HG03354 (cell line): ENCODE measurements around the gene GABRB1.
"Not testable (repeated sequence)": the region's sequence is repeated elsewhere in the genome, so short reads cannot be mapped to it uniquely, and the experiment has no call there.

Experiments
- ATAC-seq: cut with Tn5 transposase; IDR thresholded peaks from one replicate; pipeline ENCODE4 v1.9.1; 2021; ENCODE audit warnings: mild to moderate bottlenecking; ENCODE audit not compliant: unreplicated experiment, poor library complexity, severe bottlenecking

GABRB1 gene

GRCh38 chr4:47368211-47368610, 336.8 kb downstream of the GABRB1 start:
- no peak for ATAC-seq

DNA sequence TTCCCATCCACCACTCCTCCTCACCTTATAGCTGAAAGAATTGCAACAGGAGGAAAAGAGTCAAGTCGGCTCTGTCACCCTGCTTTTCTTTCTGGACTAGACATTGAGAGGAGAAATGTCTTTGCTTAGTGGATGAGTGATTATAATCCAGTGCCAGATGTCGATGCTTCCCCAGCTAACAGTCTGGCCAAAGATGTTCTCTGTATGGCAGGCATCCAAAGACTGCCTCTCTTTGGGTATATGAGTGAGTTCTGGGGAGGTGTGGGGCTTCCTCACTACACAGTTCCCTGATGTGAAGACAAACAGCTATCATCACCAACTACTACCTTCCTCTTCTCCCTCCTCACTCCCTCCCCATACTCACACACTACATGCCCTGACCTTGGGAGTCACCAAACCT, 341.2 kb downstream of the GABRB1 start:
- ATAC-seq: peak; percentile 13

- peak; percentile 73 for ATAC-seq
These were observed 341.8 kb downstream of the GABRB1 start for GRCh38 chr4:47373174-47373573.

- ATAC-seq: no peak
These were observed 342.3 kb downstream of the GABRB1 start for GRCh38 chr4:47373709-47374108.

- ATAC-seq: no peak
These were observed 343.1 kb downstream of the GABRB1 start for GRCh38 chr4:47374477-47374876.

DNA sequence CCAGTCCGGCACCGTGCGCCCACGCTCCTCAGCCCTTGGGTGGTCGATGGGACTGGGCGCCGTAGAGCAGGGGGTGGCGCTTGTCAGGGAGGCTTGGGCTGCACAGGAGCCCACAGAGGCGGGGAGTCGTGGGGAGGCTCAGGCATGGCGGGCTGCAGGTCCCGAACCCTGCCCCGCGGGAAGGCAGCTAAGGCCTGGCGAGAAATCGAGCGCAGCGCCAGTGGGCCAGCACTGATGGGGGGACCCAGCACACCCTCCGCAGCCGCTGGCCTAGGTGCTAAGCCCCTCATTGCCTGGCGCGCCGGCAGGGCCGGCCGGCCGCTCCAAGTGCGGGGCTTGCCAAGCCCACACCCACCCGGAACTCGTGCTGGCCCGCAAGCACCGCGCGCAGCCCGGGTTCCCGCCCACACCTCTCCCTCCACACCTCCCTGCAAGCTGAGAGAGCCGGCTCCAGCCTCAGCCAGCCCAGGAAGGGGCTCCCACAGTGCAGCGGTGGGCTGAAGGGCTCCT, 346.7 kb downstream of the GABRB1 start:
- ATAC-seq: not testable (repeated sequence)

- ATAC-seq: no peak
These were observed 349.8 kb downstream of the GABRB1 start for GRCh38 chr4:47381172-47381571.

- ATAC-seq: no peak
These were observed 351.5 kb downstream of the GABRB1 start for GRCh38 chr4:47382846-47383360.

- no peak for ATAC-seq
These were observed 352.6 kb downstream of the GABRB1 start for GRCh38 chr4:47383829-47384427.

GRCh38 chr4:47386146-47386545, 354.8 kb downstream of the GABRB1 start:
- ATAC-seq: no peak

DNA sequence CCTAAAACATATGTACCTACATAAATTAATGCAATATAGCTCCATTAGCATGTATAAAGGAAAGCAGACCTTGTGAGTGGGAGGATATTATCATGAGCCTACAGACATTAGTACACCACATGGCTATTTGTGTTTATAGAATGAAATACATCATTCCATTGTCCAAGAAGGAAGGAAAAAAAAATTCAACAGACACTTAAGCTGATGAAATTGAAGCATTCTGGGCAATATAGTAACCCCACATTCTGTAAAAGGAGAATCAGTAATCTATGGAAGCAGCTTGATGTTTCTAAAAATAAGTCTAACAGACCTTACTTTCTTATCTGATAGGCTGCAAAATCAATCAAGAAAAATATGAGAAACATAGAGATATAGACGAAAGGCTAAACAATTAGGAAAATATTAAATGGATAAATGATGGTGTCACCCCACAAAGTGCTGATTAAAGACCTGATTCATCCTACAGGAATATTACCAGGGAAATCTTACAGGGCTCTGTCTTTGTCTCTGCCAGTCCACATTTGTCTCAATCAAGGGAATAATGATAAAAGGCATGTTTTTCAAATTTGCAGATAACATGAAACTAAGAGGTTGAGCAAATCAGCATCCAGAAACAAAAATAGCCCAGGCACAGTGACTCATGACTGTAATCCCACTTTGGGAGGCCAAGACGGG, 355.3 kb downstream of the GABRB1 start:
- no peak for ATAC-seq

GRCh38 chr4:47390428-47391125, 359.2 kb downstream of the GABRB1 start:
- ATAC-seq: no peak

GRCh38 chr4:47391256-47391655, 359.9 kb downstream of the GABRB1 start:
- ATAC-seq: peak; percentile 75

GRCh38 chr4:47406408-47406807, 375.0 kb downstream of the GABRB1 start:
- no peak for ATAC-seq

- ATAC-seq: no peak
These were observed 378.9 kb downstream of the GABRB1 start for GRCh38 chr4:47410271-47410670.

DNA sequence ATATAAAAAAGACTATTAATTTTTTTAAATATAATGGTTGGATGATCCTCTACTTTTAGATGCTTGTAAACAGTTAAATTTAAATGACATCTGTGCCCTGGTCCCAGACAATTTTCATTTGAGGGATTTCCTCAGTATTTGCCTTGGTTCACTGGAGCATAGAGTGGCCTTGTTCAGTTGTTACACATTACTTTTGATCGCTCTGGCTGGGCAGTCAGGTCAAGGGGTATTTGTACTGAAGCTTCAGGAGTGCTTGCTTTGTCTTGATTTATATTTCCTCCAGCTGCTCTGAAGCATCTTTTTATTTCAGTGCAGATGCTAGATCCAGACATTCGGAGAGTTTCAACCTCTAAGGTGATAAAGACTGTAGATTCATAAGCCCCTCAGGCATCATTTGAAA, 382.2 kb downstream of the GABRB1 start:
- peak; percentile 75 for ATAC-seq

DNA sequence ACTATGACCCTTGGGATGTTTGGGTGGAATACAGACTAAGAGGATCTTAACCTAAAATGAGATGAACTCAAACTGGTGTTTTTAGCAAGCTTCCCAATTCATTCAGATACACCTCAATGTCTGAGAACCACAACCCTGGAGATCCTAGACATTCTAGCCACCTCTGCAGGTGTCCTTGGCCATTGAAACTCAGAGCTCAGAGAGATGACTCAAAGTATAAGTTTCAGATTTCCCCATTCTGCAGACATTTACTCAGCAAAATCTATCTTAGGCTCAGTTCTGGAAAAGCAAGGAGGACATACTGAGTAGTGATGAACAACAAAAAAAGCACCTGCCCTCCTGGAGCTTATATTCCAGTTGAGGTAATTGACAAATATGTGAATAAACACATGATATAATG, 384.4 kb downstream of the GABRB1 start:
- ATAC-seq: peak; percentile 67

DNA sequence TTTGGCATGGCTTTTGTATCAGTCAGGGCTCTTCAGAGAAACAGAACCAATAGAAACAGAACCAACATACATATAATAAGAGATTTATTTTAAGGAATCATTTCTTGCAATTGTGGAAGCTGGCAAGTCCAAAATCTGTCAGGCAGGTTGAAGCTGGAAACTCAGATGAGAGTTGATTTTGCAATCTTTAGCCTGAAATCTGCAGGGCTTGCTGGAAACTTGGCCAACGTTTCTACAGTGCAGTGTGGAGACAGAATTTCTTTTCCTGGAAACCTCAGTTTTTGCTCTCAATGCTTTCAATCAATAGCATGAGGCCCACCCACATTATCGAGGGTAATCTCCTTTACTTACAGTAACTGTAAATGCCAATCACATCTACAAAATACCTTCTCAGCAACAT, 386.8 kb downstream of the GABRB1 start:
- ATAC-seq: no peak

GRCh38 chr4:47419296-47419695, 387.9 kb downstream of the GABRB1 start:
- no peak for ATAC-seq

- ATAC-seq: no peak
These were observed 394.3 kb downstream of the GABRB1 start for GRCh38 chr4:47425628-47426027.

DNA sequence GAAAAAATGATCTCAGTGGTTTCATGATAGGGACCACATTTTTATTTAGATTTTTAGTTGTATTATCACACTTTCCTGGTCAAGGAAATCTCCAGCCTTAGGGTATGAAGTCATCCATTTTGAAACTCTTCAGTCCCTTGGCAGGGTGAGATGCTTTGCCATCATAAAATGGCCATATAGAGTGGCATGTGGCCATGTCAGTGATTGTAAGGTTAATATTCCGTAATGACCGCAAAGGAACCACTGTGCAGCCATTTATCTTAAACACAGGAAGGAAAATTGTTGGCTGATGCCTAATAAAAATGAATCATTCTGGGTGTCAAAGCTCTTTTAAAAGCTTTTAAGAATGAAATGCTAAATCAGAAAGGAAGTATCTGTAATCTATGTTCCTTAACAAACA, 396.6 kb downstream of the GABRB1 start:
- no peak for ATAC-seq
